NK-92 treated with Interleukin-12 subunit alpha and Interleukin-12 subunit beta, amount 100 ng/mL, for 24 hours (cell line): Measurements from ENCODE around the gene PDGFB.

Experiments used
- DNase-seq: peaks from one replicate; lab custom pipeline; 2025; lab: John Stamatoyannopoulos, UW

PDGFB gene

GRCh38 chr22:39254789-39255298 is 10.1 kb upstream of the PDGFB start:
- peak; percentile 12 for DNase-seq

GRCh38 chr22:39254122-39254521 is 9.3 kb upstream of the PDGFB start:
- no peak for DNase-seq

GRCh38 chr22:39253435-39254070 is 8.8 kb upstream of the PDGFB start:
- DNase-seq: no peak

- no peak for DNase-seq
Observed at GRCh38 chr22:39252461-39253434, 8.0 kb upstream of the PDGFB start.

- DNase-seq: no peak
Observed at GRCh38 chr22:39251762-39252460, 7.1 kb upstream of the PDGFB start.

- no peak for DNase-seq
Observed at GRCh38 chr22:39250838-39251237, 6.1 kb upstream of the PDGFB start.

GRCh38 chr22:39250131-39250530 is 5.3 kb upstream of the PDGFB start:
- no peak for DNase-seq

- DNase-seq: no peak
Observed at GRCh38 chr22:39249086-39249704, 4.4 kb upstream of the PDGFB start.

GRCh38 chr22:39248254-39248653 is 3.5 kb upstream of the PDGFB start:
- no peak for DNase-seq

GRCh38 chr22:39247361-39247760 is 2.6 kb upstream of the PDGFB start:
- DNase-seq: no peak

- DNase-seq: no peak
Observed at GRCh38 chr22:39246690-39247332, 2.0 kb upstream of the PDGFB start.

- DNase-seq: no peak
Observed at GRCh38 chr22:39246217-39246616, 1.4 kb upstream of the PDGFB start.

GRCh38 chr22:39245130-39246039 is 603 bp upstream of the PDGFB start:
- no peak for DNase-seq

GRCh38 chr22:39244136-39244495 is 666 bp downstream of the PDGFB start:
- no peak for DNase-seq

GRCh38 chr22:39243439-39244135 is 1.2 kb downstream of the PDGFB start:
- DNase-seq: no peak

GRCh38 chr22:39242595-39243438 is 2.0 kb downstream of the PDGFB start:
- DNase-seq: no peak

GRCh38 chr22:39241794-39242594 is 2.8 kb downstream of the PDGFB start:
- DNase-seq: no peak
